Left hindlimb (tissue), 1 donor: ENCODE data around the gene THAP3.
"Not testable (repeated sequence)": the region's sequence is repeated elsewhere in the genome, so short reads cannot be mapped to it uniquely, and the experiment has no call there.

ENCODE experiments used
- DNase-seq: peaks from one replicate; pipeline ENCODE4 v3.0.0-alpha.2; 2018

Gene THAP3

GRCh38 chr1:6591644-6592043 lies 33.0 kb upstream of the THAP3 start:
- DNase-seq = no peak

GRCh38 chr1:6592441-6592840 lies 32.2 kb upstream of the THAP3 start:
- no peak for DNase-seq

GRCh38 chr1:6592865-6593593 lies 31.6 kb upstream of the THAP3 start:
- no peak for DNase-seq

- DNase-seq = no peak
These were observed 30.9 kb upstream of the THAP3 start for GRCh38 chr1:6593810-6594209.

- no peak for DNase-seq
These were observed 29.5 kb upstream of the THAP3 start for GRCh38 chr1:6594977-6595740.

- DNase-seq = no peak
These were observed 28.3 kb upstream of the THAP3 start for GRCh38 chr1:6596351-6596750.

- no peak for DNase-seq
These were observed 27.5 kb upstream of the THAP3 start for GRCh38 chr1:6596886-6597776.

GRCh38 chr1:6597777-6598131 lies 26.9 kb upstream of the THAP3 start:
- no peak for DNase-seq

GRCh38 chr1:6599141-6599975 lies 25.3 kb upstream of the THAP3 start:
- DNase-seq = no peak

GRCh38 chr1:6599991-6600390 lies 24.7 kb upstream of the THAP3 start:
- not testable (repeated sequence) for DNase-seq

- DNase-seq = no peak
These were observed 24.1 kb upstream of the THAP3 start for GRCh38 chr1:6600410-6601048.

- peak; percentile 72 for DNase-seq
These were observed 23.4 kb upstream of the THAP3 start for GRCh38 chr1:6601049-6601922.

- no peak for DNase-seq
These were observed 22.6 kb upstream of the THAP3 start for GRCh38 chr1:6601923-6602668.

- peak; percentile 92 for DNase-seq
These were observed 21.9 kb upstream of the THAP3 start, which contains the start of gene KLHL21 for GRCh38 chr1:6602669-6603237. Gene KLHL21 (minus strand): TSS chr1:6602869. CDS start chr1:6602817, 52 bp downstream.

GRCh38 chr1:6603238-6603914 lies 21.3 kb upstream of the THAP3 start:
- DNase-seq = peak; percentile 88

GRCh38 chr1:6603915-6604558 lies 20.6 kb upstream of the THAP3 start:
- peak; percentile 82 for DNase-seq

- peak; percentile 61 for DNase-seq
These were observed 11.9 kb upstream of the THAP3 start for GRCh38 chr1:6612641-6613360.
